K562 (cell line): Measurements from ENCODE around the gene KIR3DL1. TPM values are rescaled to one million over a fixed set of nuclear protein-coding genes. Genes with fewer than 3 reads are reported as not detected.
"Not testable (repeated sequence)": the region's sequence is repeated elsewhere in the genome, so short reads cannot be mapped to it uniquely, and the experiment has no call there.

ENCODE experiments used
- ATAC-seq: fragments of 200-7000 bp; cut with Tn5 transposase; 3 replicates; pipeline ENCODE4 v1.9.1; 2020; ENCODE audit warnings: moderate library complexity
- BruUV-seq: library from RNA; stranded (reverse); fragments of 400-500 nt; replicated peaks from 2 replicates; lab custom pipeline; 2021; lab: Mats Ljungman, UMichigan
- CTCF ChIA-PET: fragments of 300-600 bp; formaldehyde crosslinking; extraction: SDS; loops from one replicate; lab custom pipeline; 2021; ENCODE audit warnings: low intra/inter-chr PET ratio; lab: Yijun Ruan, JAX
- POLR2A ChIA-PET: fragments of 300-600, 350-650 bp; sonication (Branson Sonifier 250); formaldehyde crosslinking; extraction: SDS; loops from one replicate; lab custom pipeline; 2021; ENCODE audit warnings: antibody characterized with exemption, inconsistent platforms; lab: Yijun Ruan, JAX
- DNase-seq, 4 experiments: peaks; one replicate each; pipeline versions ENCODE4 v3.0.0 to v3.0.0-alpha.2; 2011 to 2018; ENCODE audit warnings: low spot score in 3 of 4, mixed read lengths in 3 of 4; ENCODE audit errors: extremely low read depth in 1 of 4
- FAIRE-seq: peaks from 2 replicates; lab custom pipeline; 2011; peaks lifted over from hg19 to GRCh38; lab: Jason Lieb, UNC
- H2AFZ ChIP-seq: 2 replicates; pipeline ENCODE4 v1.6.0; 2011; ENCODE audit warnings: low read depth, low read length, control low read depth, inconsistent platforms
- H3K27ac ChIP-seq: fragments of 200-600 bp; 3 replicates; pipeline ENCODE4 v1.8.0; 2011; ENCODE audit warnings: low read depth, mild to moderate bottlenecking, control low read depth, inconsistent platforms, low read length, moderate library complexity, mixed read lengths; ENCODE audit errors: extremely low read depth
- H3K27me3 ChIP-seq, 2 experiments: fragments of 300-600 bp in 1 of 2; 2 replicates in 1 of 2; 3 replicates in 1 of 2; pipeline versions ENCODE4 v1.6.0 to v1.8.0; 2011; ENCODE audit warnings: inconsistent platforms in 2 of 2, low read length in 2 of 2, mild to moderate bottlenecking in 1 of 2, mixed read lengths in 1 of 2, moderate library complexity in 1 of 2; ENCODE audit not compliant: control insufficient read depth in 2 of 2, insufficient read depth in 2 of 2
- H3K36me3 ChIP-seq: fragments of 300-600 bp; 3 replicates; pipeline ENCODE4 v1.8.0; 2011; ENCODE audit warnings: mild to moderate bottlenecking, low read length, inconsistent platforms; ENCODE audit not compliant: control insufficient read depth, insufficient read depth
- H3K4me1 ChIP-seq, 2 experiments: fragments of 200-600 bp in 1 of 2; replicated peaks in 1 of 2; 2 replicates in 1 of 2; 3 replicates in 1 of 2; pipeline versions ENCODE4 v1.5.1 to v1.8.0; 2011; ENCODE audit warnings: inconsistent platforms in 2 of 2, low read length in 2 of 2, mild to moderate bottlenecking in 1 of 2, mixed read lengths in 1 of 2, moderate library complexity in 1 of 2; ENCODE audit not compliant: control insufficient read depth in 2 of 2, insufficient read depth in 2 of 2
- H3K4me2 ChIP-seq: 2 replicates; pipeline ENCODE4 v1.6.1; 2011; ENCODE audit warnings: low read length, control low read depth, inconsistent platforms, mixed read lengths; ENCODE audit not compliant: insufficient read depth
- H3K4me3 ChIP-seq: fragments of 200-600 bp; sonication (generic), shearing (Covaris generic); 2 replicates; pipeline ENCODE4 v1.5.1; 2016; ENCODE audit warnings: control low read depth, inconsistent platforms
- H3K79me2 ChIP-seq: fragments of 200-600 bp; 3 replicates; pipeline ENCODE4 v1.8.0; 2011; ENCODE audit warnings: low read length, inconsistent platforms; ENCODE audit not compliant: control insufficient read depth, insufficient read depth
- H3K9ac ChIP-seq, 2 experiments: 2 replicates each; pipeline versions ENCODE4 v1.6.0 to v1.6.1; 2011; ENCODE audit warnings: low read depth in 2 of 2, low read length in 2 of 2, control low read depth in 1 of 2, inconsistent platforms in 1 of 2, mild to moderate bottlenecking in 1 of 2, mixed read lengths in 1 of 2; ENCODE audit not compliant: insufficient read depth in 1 of 2
- H3K9me1 ChIP-seq: one replicate; pipeline ENCODE4 v1.6.0; 2011; ENCODE audit warnings: inconsistent platforms, mild to moderate bottlenecking, low read length, moderate library complexity; ENCODE audit not compliant: control insufficient read depth, insufficient read depth
- H3K9me3 ChIP-seq: replicated peaks from 2 replicates; pipeline ENCODE4 v1.5.1; 2011; ENCODE audit warnings: low read depth, low read length, inconsistent platforms; ENCODE audit not compliant: control insufficient read depth, insufficient read depth
- H4K20me1 ChIP-seq: replicated peaks from 2 replicates; pipeline ENCODE4 v1.6.1; 2011; ENCODE audit warnings: low read length, inconsistent platforms, mixed read lengths; ENCODE audit not compliant: control insufficient read depth, insufficient read depth
- NFIC ChIP-seq: fragments of 450-650 bp; IDR thresholded peaks from 2 replicates; pipeline ENCODE4 v1.6.1; 2017; ENCODE audit warnings: mild to moderate bottlenecking, inconsistent platforms
- NRF1 ChIP-seq, 2 experiments: fragments of 450-650 bp; IDR thresholded peaks in 1 of 2; conservative IDR thresholded peaks in 1 of 2; 2 replicates each; pipeline ENCODE4 v1.6.1; 2014; ENCODE audit warnings: mild to moderate bottlenecking in 2 of 2
- WGBS: fragments of 100-300 bp; shearing (Covaris generic); methylation state at CpG from one replicate; pipeline ENCODE4 v1.1.6; 2016; ENCODE audit warnings: low coverage, mixed read lengths; ENCODE audit not compliant: insufficient coverage; ENCODE audit errors: missing lambda C conversion rate; 5-methylcytosine and 5-hydroxymethylcytosine counted together
- in situ Hi-C: fragments of 300-500 bp; cut with MboI; formaldehyde crosslinking; loops from 4 replicates; pipeline ENCODE4 v1.15.0; 2018; ENCODE audit warnings: inconsistent platforms, mixed read lengths
- intact Hi-C: fragments of 100-400 bp; cut with micrococcal nuclease; formaldehyde crosslinking; loops from 2 replicates; pipeline ENCODE4 v1.14.2; 2022
- polyA plus RNA-seq, 8 experiments: library from polyadenylated mRNA; depleted of rRNA in 4 of 8; stranded (reverse) in 5 of 8; unstranded in 3 of 8; fragments of >200 nt; fragmentation: Nextera tagmentation in 2 of 8; fragmentation: Illumina TruSeq in 1 of 8; extraction: Ambion mirVana in 2 of 8; extraction: Trizol in 1 of 8; gene quantifications; 2 replicates each; pipeline versions ENCODE4 v1.2.1 to v1.2.3, GENCODE V29; 2011 to 2014; ENCODE audit warnings: inconsistent platforms in 1 of 8, missing spikeins in 1 of 8
- total RNA-seq, 7 experiments: library from RNA; depleted of rRNA in 6 of 7; stranded (reverse); fragments of >200 nt in 6 of 7; fragmentation: Illumina TruSeq in 2 of 7; extraction: Trizol in 2 of 7; gene quantifications; 2 replicates each; pipeline versions ENCODE4 v1.2.1 to v1.2.3, GENCODE V29; 2011 to 2021; ENCODE audit warnings: low replicate concordance in 1 of 7

KIR3DL1 gene
- total and polyA plus RNA-seq, 9 of the 15 experiments (the other 6 are each of a cell fraction or from before 2014, with no cell fraction given) = not detected

- H3K4me2 ChIP-seq, intact Hi-C loops, H4K20me1 ChIP-seq, DNase-seq, H3K27ac ChIP-seq, POLR2A ChIA-PET, H3K4me1 ChIP-seq, H2AFZ ChIP-seq, H3K4me3 ChIP-seq, H3K9me1 ChIP-seq, H3K9ac ChIP-seq, H3K9me3 ChIP-seq, FAIRE-seq, in situ Hi-C loops, BruUV-seq, H3K36me3 ChIP-seq, H3K79me2 ChIP-seq, CTCF ChIA-PET, ATAC-seq: not testable (repeated sequence)
- WGBS = 9% methylated on average over 23 of the region's 24 CpGs
- H3K27me3 ChIP-seq = peaks cover 3 to 28% of the 10 kb centered on the region in 2 experiments; a peak in 3 of 5 replicates
- 0 out of 2 replicates have a peak, but pooled peaks have one; percentile 26 for TF ChIP-seq NFIC
- peak in 1 of 2 experiments; percentile 13; a peak in 1 of 4 replicates for TF ChIP-seq NRF1 (conservative IDR thresholded peaks at IDR 0.05 in 1 of 2, IDR thresholded peaks at IDR 0.05 in 1 of 2)
Observed at GRCh38 chr19:54786091-54786723, 30.1 kb upstream of the KIR3DL1 start.

- in situ Hi-C loops, H2AFZ ChIP-seq, H3K27ac ChIP-seq, H3K4me2 ChIP-seq, H3K4me1 ChIP-seq, H4K20me1 ChIP-seq, BruUV-seq, FAIRE-seq, H3K36me3 ChIP-seq, H3K9me1 ChIP-seq, CTCF ChIA-PET, ATAC-seq, H3K79me2 ChIP-seq, intact Hi-C loops, H3K9ac ChIP-seq, H3K9me3 ChIP-seq, H3K4me3 ChIP-seq, DNase-seq, POLR2A ChIA-PET: not testable (repeated sequence)
- 0% methylated on average over 6 of the region's 6 CpGs for WGBS
- peaks cover 3 to 35% of the 10 kb centered on the region in 2 experiments; a peak in 3 of 5 replicates for H3K27me3 ChIP-seq
Observed at GRCh38 chr19:54788154-54788553, 28.1 kb upstream of the KIR3DL1 start.
